GM23338 (cell line): Measurements from ENCODE around the gene DNAJB12.

Experiments used
- CREB1 ChIP-seq: fragments of 250-450 bp; sonication (Bioruptor Pico); IDR thresholded peaks from 2 replicates; pipeline ENCODE4 v1.5.0; 2020; ENCODE audit warnings: low read depth, mild to moderate bottlenecking, moderate library complexity
- CTCF ChIP-seq, 2 experiments: fragments of 200-600 bp in 1 of 2; sonication (generic) in 1 of 2; conservative IDR thresholded peaks; 2 replicates each; pipeline versions ENCODE4 v1.5.1 to v1.6.1; 2016 to 2017; ENCODE audit warnings: antibody characterized with exemption in 2 of 2, low read depth in 2 of 2, mild to moderate bottlenecking in 2 of 2, moderate library complexity in 1 of 2
- EZH2 ChIP-seq: fragments of 200-600 bp; sonication (generic); IDR thresholded peaks from one replicate; pipeline ENCODE4 v1.8.0; 2017; ENCODE audit warnings: antibody characterized with exemption, mild to moderate bottlenecking, low read depth; ENCODE audit not compliant: unreplicated experiment
- EZH2phosphoT487 ChIP-seq: fragments of 200-600 bp; sonication (generic); IDR thresholded peaks from one replicate; pipeline ENCODE4 v1.8.1; 2018; ENCODE audit warnings: antibody characterized with exemption; ENCODE audit not compliant: unreplicated experiment
- POLR2AphosphoS5 ChIP-seq: IDR thresholded peaks from 2 replicates; pipeline ENCODE4 v1.6.1; 2016; ENCODE audit warnings: antibody characterized with exemption, low read depth
- REST ChIP-seq: IDR thresholded peaks from one replicate; pipeline ENCODE4 v1.6.1; 2018; ENCODE audit warnings: antibody characterized with exemption; ENCODE audit not compliant: unreplicated experiment
- STAT1 ChIP-seq: IDR thresholded peaks from one replicate; pipeline ENCODE4 v1.6.1; 2016; ENCODE audit warnings: antibody characterized with exemption; ENCODE audit not compliant: unreplicated experiment

GRCh38 chr10:72334196-72334824, 20.4 kb downstream of the DNAJB12 start:
- TF ChIP-seq CTCF (conservative IDR thresholded peaks at IDR 0.05; ENCODE audit: low read depth in 2 of 2): no peak
- TF ChIP-seq STAT1: no peak
- no peak for TF ChIP-seq POLR2AphosphoS5
- TF ChIP-seq EZH2phosphoT487: no peak
- no peak for TF ChIP-seq REST
- TF ChIP-seq CREB1: no peak
- TF ChIP-seq EZH2: no peak
